Mesothelial cell of epicardium (in vitro differentiated cells): Measurements from ENCODE around the gene ITGA6. TPM values are rescaled to one million over a fixed set of nuclear protein-coding genes. Genes with fewer than 3 reads are reported as not detected.

Experiments
- DNase-seq, 2 experiments: peaks; one replicate each; pipeline ENCODE4 v3.0.0; 2021; ENCODE audit warnings: low spot score in 2 of 2; ENCODE audit not compliant: unreplicated experiment in 2 of 2
- H3K27ac Mint-ChIP-seq: 2 replicates; pipeline ENCODE4 v1.8.0; 2021; ENCODE audit warnings: mixed read lengths
- H3K27me3 Mint-ChIP-seq: 2 replicates; pipeline ENCODE4 v1.8.0; 2021; ENCODE audit warnings: low read depth, mixed read lengths
- H3K36me3 Mint-ChIP-seq: 2 replicates; pipeline ENCODE4 v1.8.0; 2021; ENCODE audit warnings: mixed read lengths
- H3K4me1 Mint-ChIP-seq: 2 replicates; pipeline ENCODE4 v1.8.0; 2021; ENCODE audit warnings: mixed read lengths
- H3K4me3 Mint-ChIP-seq: 2 replicates; pipeline ENCODE4 v1.8.0; 2021; ENCODE audit warnings: mild to moderate bottlenecking, moderate library complexity, mixed read lengths
- H3K9me3 Mint-ChIP-seq: 2 replicates; pipeline ENCODE4 v1.8.0; 2021; ENCODE audit warnings: mixed read lengths
- CTCF ChIP-seq: fragments of 200-600 bp; sonication (generic); IDR thresholded peaks from one replicate; pipeline ENCODE4 v1.5.0; 2021; ENCODE audit warnings: antibody characterized with exemption; ENCODE audit not compliant: unreplicated experiment
- total RNA-seq: library from RNA; stranded (reverse); gene quantifications from 3 replicates; pipeline ENCODE4 v1.2.1, GENCODE V29; 2021

Gene ITGA6
- total RNA-seq, 1 donor from 2014 or later = 40.5 TPM

DNA sequence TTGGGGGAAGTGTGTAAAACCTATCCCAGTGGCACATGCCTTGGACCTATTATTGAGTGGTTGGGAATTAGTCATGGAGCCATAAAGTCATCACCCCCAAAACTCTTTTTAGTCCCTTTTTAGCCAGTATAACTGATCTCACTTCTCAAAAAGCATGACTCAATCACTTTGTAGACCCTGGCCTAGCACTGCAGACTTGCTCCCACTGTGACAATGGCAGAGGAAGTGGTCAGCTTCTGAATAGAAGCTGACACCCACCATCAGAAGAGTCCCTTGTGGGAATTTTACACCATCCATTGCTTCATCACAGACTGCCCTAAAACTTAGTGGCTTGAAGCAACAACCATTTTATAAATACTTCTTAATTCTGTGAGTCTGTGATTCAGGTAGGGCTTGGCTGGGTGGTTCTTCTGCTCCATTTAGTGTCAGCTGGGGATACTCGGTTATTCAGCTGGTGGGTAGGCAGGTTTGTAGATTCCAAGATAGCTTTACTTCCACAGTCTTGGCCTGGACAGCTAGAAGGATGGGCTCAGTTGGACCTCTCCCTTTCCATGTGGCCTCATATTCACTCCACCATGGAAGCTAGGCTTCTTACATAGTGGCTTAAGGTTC, 10.8 kb upstream of the ITGA6 start:
- no peaks in the 10 kb centered on the region for H3K4me1 Mint-ChIP-seq
- H3K4me3 Mint-ChIP-seq = no peak overlapping the region
- DNase-seq = no peak
- no peaks in the 10 kb centered on the region for H3K36me3 Mint-ChIP-seq
- no peaks in the 10 kb centered on the region for H3K27me3 Mint-ChIP-seq
- H3K27ac Mint-ChIP-seq = no peak overlapping the region
- H3K9me3 Mint-ChIP-seq = peaks cover 7% of the 10 kb centered on the region
- TF ChIP-seq CTCF = no peak

DNA sequence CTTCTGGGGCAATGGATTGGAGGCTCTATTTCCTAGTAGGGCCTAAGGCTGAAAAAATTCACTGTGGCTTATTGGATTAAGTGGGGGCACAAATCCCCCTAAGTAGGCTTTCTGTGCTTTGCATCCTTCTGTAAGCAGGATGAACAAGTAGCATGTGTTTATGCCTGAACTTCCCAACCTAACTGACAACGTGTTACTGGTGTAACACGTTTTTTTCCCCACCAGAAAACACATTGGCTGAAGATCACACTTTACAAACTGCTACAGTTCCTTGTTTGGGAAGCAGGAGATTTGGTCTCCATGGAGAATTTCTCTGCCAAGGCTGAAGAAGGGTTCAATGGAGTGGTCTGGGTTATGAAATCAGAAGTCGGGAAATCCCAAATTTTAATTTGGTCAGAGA, 7.2 kb upstream of the ITGA6 start:
- Mint-ChIP-seq H3K27ac (no peak overlapping the region), H3K27me3 (peaks cover 7% of the 10 kb centered on the region), H3K4me1 (no peaks in the 10 kb centered on the region), H3K9me3 (peaks cover 7% of the 10 kb centered on the region), H3K36me3 (no peaks in the 10 kb centered on the region), H3K4me3 (no peak overlapping the region)
- TF ChIP-seq CTCF = no peak
- no peak for DNase-seq

DNA sequence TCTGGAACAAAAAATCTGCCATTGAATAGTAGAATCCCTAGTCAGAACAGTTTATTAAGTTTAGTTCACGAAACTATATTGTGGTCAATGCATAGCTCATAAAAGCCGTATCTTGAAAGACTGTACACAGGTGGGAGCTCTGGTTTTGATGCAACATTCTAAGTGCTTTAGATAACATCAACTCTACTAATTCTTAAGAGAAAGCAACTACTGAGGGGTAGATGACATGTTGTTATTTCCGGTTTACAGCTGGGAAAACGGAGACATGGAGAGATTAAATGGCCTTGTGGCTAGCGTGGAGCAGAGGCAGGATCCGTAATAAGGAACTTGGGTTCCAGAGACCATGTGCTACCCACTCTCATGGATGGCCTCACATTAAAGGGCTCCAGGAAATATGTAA, 4.2 kb upstream of the ITGA6 start:
- H3K27me3 Mint-ChIP-seq = peaks cover 25% of the 10 kb centered on the region

GRCh38 chr2:172425336-172425735, 2.0 kb upstream of the ITGA6 start:
- no peak for TF ChIP-seq CTCF
- no peak overlapping the region for H3K4me3 Mint-ChIP-seq
- peaks cover 13% of the 10 kb centered on the region for H3K4me1 Mint-ChIP-seq
- H3K27ac Mint-ChIP-seq = no peak overlapping the region
- DNase-seq = no peak
- H3K27me3 Mint-ChIP-seq = peaks cover 43% of the 10 kb centered on the region
- H3K36me3 Mint-ChIP-seq = no peaks in the 10 kb centered on the region
- no peaks in the 10 kb centered on the region for H3K9me3 Mint-ChIP-seq

More for the DNA sequence above, 4.2 kb upstream of the ITGA6 start:
- no peak for DNase-seq
- H3K4me3 Mint-ChIP-seq = no peak overlapping the region
- H3K4me1 Mint-ChIP-seq = no peaks in the 10 kb centered on the region
- peaks cover 4% of the 10 kb centered on the region for H3K9me3 Mint-ChIP-seq
- no peaks in the 10 kb centered on the region for H3K36me3 Mint-ChIP-seq
- no peak overlapping the region for H3K27ac Mint-ChIP-seq
- TF ChIP-seq CTCF = no peak

DNA sequence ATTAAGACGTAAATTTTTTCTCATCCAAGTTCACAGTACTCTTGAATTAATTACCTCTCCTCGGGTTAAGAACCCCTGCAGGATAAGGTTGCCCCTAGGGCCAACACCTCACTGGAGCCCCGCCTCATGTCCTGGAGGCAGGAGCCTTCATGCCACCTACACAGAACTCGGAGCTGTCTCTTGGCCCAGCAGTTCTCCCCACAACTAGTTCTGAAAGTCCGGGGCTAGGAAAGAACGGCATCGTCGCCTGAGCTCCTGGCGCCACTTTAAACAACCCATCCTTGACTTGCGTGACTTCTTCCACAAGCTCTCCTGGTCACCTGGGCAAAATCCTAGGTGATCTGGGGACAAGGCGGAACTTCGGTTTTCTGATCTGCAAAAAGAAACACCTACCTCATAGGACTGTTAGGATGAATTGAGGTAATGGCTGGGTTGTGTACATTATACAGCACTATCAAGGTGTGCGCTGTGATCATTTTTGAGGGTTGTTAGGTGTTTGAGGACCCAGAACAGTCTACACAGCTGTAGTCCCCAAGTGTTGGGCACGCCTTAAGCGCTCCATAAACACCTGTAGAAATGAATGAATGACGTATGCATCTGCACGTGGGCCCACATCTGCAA, 641 bp upstream of the ITGA6 start:
- TF ChIP-seq CTCF = no peak
- H3K4me1 Mint-ChIP-seq = peaks cover 13% of the 10 kb centered on the region
- no peaks in the 10 kb centered on the region for H3K9me3 Mint-ChIP-seq
- peak overlapping the region; percentile 37 for H3K27ac Mint-ChIP-seq
- no peak for DNase-seq
- H3K27me3 Mint-ChIP-seq = peaks cover 44% of the 10 kb centered on the region
- no peaks in the 10 kb centered on the region for H3K36me3 Mint-ChIP-seq
- peak overlapping the region; percentile 59 for H3K4me3 Mint-ChIP-seq
